HG03565 (cell line): ENCODE data around the gene RARRES1.

Experiments
- ATAC-seq: cut with Tn5 transposase; IDR thresholded peaks from one replicate; pipeline ENCODE4 v1.9.1; 2021; ENCODE audit warnings: mild to moderate bottlenecking, moderate library complexity; ENCODE audit not compliant: unreplicated experiment

The RARRES1 gene

DNA sequence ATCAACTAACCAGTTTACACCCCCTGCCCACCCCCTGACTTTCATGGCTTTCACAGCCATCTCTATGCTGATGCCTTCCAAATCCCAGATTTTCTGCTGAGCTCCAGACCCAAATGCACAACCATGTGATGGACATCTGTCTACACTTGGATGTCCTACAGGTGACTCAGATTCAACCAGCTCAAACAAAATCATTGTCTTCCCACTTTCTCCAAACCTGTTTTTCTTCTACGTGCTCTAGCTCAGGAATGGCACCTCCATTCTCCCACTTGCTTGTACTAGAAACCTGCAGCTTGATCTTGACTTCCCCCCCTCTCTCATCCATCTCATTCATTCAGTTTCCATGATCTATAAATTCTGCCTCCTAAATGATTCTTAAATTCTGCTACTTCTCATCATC, 34.1 kb upstream of the RARRES1 start:
- ATAC-seq, result no peak

GRCh38 chr3:158765518-158766205, 33.4 kb upstream of the RARRES1 start:
- no peak for ATAC-seq

DNA sequence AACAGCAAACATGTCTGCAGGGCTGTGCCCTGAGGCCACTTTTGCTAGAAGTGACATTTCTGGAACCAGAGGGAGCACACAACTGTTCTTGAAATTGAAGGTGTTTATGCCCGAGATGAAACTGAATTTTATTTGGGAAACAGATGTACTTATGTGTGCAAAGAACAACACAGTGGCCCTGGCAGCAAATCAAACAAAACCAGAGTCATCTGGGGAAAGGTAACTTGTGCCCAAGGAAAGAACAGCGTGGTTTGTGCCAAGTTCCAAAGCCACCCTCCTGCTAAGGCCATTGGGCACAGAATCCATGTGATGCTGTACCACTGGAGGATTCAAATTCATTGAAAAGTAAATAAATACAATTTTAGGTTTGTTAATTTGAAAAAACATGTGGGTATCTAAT, 31.2 kb upstream of the RARRES1 start:
- ATAC-seq, result no peak

- no peak for ATAC-seq
Observed at GRCh38 chr3:158762701-158763100, 30.4 kb upstream of the RARRES1 start.

DNA sequence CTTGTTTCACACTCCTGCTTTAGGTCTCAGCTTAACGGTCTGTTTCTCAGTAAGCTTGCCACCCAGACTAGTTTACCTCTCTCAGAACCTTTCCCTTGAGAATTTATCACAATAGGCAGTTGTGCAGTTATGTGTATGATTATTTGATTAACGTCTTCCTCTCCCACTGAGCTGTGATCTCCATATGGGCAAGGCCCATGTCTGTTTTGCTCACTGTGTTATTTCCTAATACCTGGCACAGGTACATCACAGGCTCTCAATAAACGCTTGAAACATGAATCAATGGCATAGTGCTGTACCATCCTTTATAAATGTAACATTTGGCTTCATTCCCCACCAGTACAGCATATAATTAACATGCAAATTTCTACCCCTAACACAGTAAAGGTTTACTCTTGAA, 29.1 kb upstream of the RARRES1 start:
- ATAC-seq, result no peak

DNA sequence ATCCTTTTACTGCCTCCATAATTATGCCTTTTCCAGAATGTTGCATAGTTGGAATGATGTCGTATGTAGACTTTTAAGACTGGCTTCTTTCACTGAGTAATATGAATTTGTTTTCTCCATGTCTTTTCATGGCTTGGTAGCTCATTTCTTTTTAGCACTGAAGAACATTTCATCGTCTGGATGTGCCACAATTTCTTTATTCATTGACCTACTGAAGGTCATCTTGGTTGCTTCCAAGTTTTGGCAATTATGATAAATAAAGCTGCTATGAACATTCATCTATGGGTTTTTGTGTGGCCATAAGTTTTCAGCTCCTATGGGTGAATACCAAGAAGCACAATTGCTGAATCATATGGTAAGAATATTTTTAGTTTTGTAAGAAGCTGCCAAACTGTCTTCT, 23.2 kb upstream of the RARRES1 start:
- ATAC-seq, result no peak

- no peak for ATAC-seq
Observed at GRCh38 chr3:158753854-158754253, 21.6 kb upstream of the RARRES1 start.

- no peak for ATAC-seq
Observed at GRCh38 chr3:158751316-158751715, 19.1 kb upstream of the RARRES1 start.

DNA sequence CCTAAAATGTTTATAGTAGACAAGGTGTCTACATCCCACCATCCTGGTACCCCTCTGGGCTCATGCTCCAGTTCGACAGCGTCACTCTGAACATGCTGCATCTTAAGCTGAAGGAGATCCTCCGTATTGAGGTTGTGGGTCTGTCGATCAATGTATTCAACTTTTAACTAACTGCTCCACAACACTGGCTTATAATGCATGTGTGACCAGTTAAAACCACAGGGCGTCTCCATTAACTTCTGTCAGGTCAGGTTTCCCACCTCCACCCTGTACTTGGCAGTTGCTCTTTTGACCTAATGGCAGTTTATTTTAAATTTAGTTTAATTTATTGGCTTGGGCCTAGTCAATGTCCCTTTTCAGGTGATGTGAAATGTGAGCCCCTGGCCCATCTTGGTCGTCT, 17.8 kb upstream of the RARRES1 start:
- no peak for ATAC-seq

DNA sequence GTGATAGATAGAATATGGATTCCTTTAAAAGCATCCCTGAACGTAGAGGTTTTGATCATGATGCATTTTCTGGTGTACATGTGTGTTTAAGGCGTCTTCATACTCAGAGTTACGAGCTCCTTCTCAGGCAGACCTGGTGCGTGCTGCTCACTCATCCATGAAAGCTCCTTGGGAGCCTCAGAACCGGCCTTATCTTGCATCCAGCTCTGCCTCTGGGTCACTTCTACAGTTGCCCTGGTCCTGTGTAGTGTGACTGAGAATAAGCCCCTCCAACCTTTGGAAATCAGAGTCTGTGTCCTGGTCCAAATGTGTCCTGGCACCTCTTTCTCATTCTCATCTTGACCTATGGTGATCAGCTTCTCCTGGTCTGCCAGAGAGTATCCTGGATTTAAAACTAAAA, 17.3 kb upstream of the RARRES1 start:
- ATAC-seq, result no peak

DNA sequence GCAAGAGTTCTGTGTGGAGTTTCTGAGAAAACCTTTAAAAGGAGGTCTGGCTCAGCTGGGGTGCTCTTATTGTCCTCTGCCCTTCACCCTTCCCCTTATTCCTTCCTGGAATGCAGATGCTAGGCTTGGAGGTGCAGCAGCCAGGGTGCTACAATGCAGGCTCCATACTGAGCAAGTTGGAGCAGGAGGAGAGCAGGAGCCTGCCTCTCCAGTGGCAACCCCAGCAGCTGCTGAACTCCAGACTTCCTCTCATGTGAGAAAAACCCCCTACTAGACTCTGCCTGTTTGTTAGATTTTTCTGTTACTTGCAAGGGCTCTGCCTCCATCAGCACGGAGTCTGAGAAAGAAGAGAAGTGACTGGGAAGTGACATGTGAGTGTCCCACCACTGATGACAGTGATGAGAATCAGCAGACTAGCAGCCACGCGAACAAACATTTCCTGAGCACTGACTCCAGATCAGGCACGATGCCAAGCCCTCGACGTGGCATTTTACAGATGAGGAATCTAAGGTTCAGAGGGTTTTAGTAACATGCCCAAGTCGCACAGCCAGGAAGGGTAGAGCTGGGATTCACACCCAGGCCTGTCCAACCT, 16.1 kb upstream of the RARRES1 start:
- ATAC-seq, result no peak

DNA sequence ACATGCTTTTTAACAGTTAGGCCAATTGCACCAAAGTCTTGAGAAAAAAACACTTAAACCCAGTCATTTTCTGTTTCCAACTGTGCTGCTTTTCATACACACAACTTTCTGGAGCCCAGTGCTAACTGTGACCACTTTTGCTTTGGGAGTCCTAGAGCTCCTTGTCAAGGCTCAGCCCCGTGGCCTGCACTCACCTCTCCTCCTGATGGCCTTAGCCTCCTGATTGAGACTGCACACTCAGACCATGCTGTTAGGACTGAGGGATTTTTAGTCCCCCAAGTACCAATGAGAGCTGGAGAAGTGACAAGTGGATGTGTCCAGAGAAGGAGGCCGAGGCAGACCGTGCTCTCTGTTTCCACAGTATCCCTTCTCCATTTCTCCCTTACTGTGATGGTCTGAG, 15.2 kb upstream of the RARRES1 start:
- ATAC-seq, result no peak

DNA sequence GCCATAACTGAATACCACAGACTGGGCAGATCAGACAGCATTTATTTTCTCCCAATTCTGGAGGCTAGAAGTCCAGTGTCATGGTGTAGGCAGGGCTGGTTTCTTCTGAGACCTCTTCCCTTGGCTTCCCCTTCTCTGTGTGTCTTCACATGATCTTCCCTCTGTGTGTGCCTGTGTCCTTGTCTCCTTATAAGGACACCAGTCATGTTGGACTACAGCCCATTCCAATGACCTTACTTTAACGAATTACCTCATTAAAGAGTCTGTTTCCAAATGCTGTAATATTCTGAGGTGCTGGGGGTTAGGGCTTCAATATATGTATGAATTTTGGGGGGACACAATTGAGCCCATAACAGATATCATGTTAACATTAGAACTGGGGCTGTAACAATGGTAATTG, 13.3 kb upstream of the RARRES1 start:
- ATAC-seq, result no peak

GRCh38 chr3:158744567-158745288, 12.5 kb upstream of the RARRES1 start:
- no peak for ATAC-seq

DNA sequence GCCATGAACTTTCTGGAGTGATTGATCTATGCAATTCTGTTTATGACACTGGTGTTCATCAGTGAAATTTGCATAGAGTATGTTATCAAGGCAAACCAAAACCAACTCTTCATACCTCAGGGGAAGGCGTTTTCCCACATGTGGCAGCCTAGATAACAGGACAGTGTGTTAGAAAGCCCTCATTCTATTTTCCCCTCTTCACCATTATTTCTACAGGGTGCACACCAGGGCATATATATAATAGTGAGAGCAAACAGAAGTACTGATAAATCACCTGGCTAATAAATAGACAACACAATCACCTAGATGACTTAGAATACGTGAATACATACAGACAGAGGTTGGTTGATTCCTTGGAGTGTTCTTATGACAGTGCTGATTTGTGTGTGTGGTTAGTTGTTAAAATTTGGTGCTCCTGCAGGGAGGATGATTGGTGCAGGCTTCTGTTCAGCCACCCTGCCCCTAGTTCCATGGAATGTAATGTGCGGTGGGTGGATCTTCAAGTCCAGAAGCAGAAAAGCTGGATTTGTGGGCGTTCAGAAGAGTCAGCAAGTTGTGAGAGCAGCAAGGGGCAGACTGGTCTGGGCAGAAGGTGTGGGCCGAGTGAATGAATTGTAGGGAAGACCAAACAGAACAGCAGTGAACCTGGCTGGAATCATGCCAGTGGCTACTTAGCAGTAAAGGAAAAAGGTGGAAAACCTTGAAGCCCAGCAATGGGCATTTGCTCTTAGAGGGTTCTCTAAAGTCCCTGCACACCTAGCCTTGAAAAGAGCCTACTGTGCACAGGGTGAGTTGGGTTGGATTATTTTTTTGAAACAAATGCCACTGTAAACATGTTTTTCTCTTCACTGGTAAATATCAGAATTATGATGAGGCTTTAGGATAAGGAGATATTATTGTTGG, 11.7 kb upstream of the RARRES1 start:
- ATAC-seq, result no peak

GRCh38 chr3:158742871-158743663, 10.8 kb upstream of the RARRES1 start:
- no peak for ATAC-seq

- ATAC-seq, result no peak
Observed at GRCh38 chr3:158739661-158740060, 7.4 kb upstream of the RARRES1 start.

DNA sequence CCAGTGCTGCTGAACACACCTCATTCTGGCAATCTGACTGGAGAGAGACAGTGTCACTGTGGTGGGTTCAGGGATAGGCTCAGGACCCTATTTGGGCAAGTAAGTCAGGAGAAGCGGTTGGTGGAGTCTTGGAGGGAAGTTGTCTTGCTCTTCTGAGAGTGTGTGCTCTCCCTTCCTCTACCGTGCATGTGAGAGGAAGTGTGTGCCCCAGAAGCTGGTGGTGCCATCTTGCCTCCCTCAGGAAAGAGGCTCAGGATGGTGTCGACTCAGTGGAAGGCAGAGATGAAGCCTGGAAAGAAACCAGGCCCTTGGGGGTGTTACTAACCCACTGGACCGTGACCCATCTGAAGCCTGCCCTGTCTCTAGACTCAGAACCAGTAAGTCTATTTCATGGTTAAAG, 6.8 kb upstream of the RARRES1 start:
- ATAC-seq, result no peak

GRCh38 chr3:158738653-158739052, 6.4 kb upstream of the RARRES1 start:
- ATAC-seq, result no peak

- ATAC-seq, result no peak
Observed at GRCh38 chr3:158737976-158738615, 5.8 kb upstream of the RARRES1 start.
